IMR-90 (cell line): ENCODE results near the gene OR6C1.

ENCODE experiments used
- CEBPB ChIP-seq: IDR thresholded peaks from 2 replicates; pipeline ENCODE4 v1.6.1; 2012; ENCODE audit warnings: low read depth, low read length, improper control_type of control experiment
- CTCF ChIP-seq: conservative IDR thresholded peaks from 2 replicates; pipeline ENCODE4 v1.5.1; 2012; ENCODE audit warnings: mild to moderate bottlenecking, low read depth, low read length, improper control_type of control experiment
- MAFK ChIP-seq: IDR thresholded peaks from 2 replicates; pipeline ENCODE4 v1.6.1; 2012; ENCODE audit warnings: low read depth, low read length, improper control_type of control experiment

GRCh38 chr12:55296469-55296868 is 17.7 kb upstream of the OR6C1 start, which contains the start of gene OR6C6:
- TF ChIP-seq CTCF = no peak
- TF ChIP-seq CEBPB = no peak
- no peak for TF ChIP-seq MAFK
